KMS-11 (cell line): ENCODE measurements around the gene KRT17.
"Not testable (repeated sequence)": the region's sequence is repeated elsewhere in the genome, so short reads cannot be mapped to it uniquely, and the experiment has no call there.

Source experiments
- H2AFZ ChIP-seq: fragments of 200-600 bp; sonication (generic); 2 replicates; pipeline ENCODE4 v1.6.1; 2016; ENCODE audit warnings: antibody characterized with exemption, mixed run types, low read depth
- H3K27ac ChIP-seq: fragments of 200-600 bp; sonication (generic); 2 replicates; pipeline ENCODE4 v1.6.1; 2016; ENCODE audit warnings: mild to moderate bottlenecking, mixed run types
- H3K27me3 ChIP-seq: fragments of 200-600 bp; sonication (generic); 2 replicates; pipeline ENCODE4 v1.6.1; 2017; ENCODE audit warnings: mild to moderate bottlenecking, low read depth, mixed run types, moderate library complexity; ENCODE audit not compliant: insufficient read depth
- H3K36me3 ChIP-seq: fragments of 200-600 bp; sonication (generic); 2 replicates; pipeline ENCODE4 v1.6.1; 2017; ENCODE audit warnings: mild to moderate bottlenecking, mixed run types; ENCODE audit not compliant: insufficient read depth
- H3K4me1 ChIP-seq: fragments of 200-600 bp; sonication (generic); 2 replicates; pipeline ENCODE4 v1.6.1; 2016; ENCODE audit warnings: mild to moderate bottlenecking, low read depth, mixed run types; ENCODE audit not compliant: poor library complexity, severe bottlenecking
- H3K4me2 ChIP-seq: fragments of 200-600 bp; sonication (generic); 2 replicates; pipeline ENCODE4 v1.7.0; 2016; ENCODE audit warnings: mild to moderate bottlenecking, mixed run types
- H3K4me3 ChIP-seq: fragments of 200-600 bp; sonication (generic); IDR thresholded peaks from 2 replicates; pipeline ENCODE4 v1.6.1; 2017; ENCODE audit warnings: low read depth, low read length, mixed read lengths; ENCODE audit not compliant: insufficient read depth
- H3K79me2 ChIP-seq: fragments of 200-600 bp; sonication (generic); 2 replicates; pipeline ENCODE4 v1.6.1; 2016; ENCODE audit warnings: low read depth, mixed run types; ENCODE audit not compliant: insufficient read depth
- H3K9ac ChIP-seq: fragments of 200-600 bp; sonication (generic); 2 replicates; pipeline ENCODE4 v1.6.1; 2016; ENCODE audit warnings: mild to moderate bottlenecking, mixed run types
- H4K20me1 ChIP-seq: fragments of 200-600 bp; sonication (generic); 2 replicates; pipeline ENCODE4 v1.6.1; 2016; ENCODE audit warnings: mild to moderate bottlenecking, mixed run types; ENCODE audit not compliant: insufficient read depth
- TF ChIP-seq, protein P1 (sequence below): fragments of 200-600 bp; sonication (generic); conservative IDR thresholded peaks from 2 replicates; pipeline ENCODE4 v1.6.1; 2017; ENCODE audit warnings: low read depth, mild to moderate bottlenecking, antibody characterized with exemption, low read length, moderate library complexity, mixed read lengths

The KRT17 gene

DNA sequence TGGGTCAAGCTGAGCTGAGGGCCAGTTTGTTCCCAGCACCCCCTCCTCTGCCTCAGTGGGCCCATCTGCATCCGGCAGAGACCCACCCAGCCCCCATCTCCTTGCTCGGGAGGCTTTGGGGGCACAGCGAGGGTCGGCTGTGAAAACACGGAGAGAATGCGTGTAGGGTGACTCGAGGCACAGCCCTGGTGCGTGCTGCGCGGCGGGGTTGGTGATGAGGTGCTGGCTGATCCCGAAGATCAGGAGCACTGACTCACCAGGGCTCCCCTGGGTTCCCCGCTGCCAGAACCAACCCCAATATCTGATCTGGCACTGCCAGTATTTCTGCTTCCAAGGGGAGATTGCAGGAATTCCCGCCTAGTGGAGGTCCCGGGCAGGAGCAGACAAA lies 7.5 kb upstream of the KRT17 start:
- TF ChIP-seq, protein P1, sequence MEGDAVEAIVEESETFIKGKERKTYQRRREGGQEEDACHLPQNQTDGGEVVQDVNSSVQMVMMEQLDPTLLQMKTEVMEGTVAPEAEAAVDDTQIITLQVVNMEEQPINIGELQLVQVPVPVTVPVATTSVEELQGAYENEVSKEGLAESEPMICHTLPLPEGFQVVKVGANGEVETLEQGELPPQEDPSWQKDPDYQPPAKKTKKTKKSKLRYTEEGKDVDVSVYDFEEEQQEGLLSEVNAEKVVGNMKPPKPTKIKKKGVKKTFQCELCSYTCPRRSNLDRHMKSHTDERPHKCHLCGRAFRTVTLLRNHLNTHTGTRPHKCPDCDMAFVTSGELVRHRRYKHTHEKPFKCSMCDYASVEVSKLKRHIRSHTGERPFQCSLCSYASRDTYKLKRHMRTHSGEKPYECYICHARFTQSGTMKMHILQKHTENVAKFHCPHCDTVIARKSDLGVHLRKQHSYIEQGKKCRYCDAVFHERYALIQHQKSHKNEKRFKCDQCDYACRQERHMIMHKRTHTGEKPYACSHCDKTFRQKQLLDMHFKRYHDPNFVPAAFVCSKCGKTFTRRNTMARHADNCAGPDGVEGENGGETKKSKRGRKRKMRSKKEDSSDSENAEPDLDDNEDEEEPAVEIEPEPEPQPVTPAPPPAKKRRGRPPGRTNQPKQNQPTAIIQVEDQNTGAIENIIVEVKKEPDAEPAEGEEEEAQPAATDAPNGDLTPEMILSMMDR, result no peak
- no peaks in the 10 kb centered on the region for H3K36me3 ChIP-seq
- no peak overlapping the region for H2AFZ ChIP-seq
- peaks cover 34% of the 10 kb centered on the region; the same call in 1 of the 2 replicates for H3K27me3 ChIP-seq
- no peaks in the 10 kb centered on the region for H3K4me1 ChIP-seq
- no peak overlapping the region for H3K4me3 ChIP-seq
- H3K79me2 ChIP-seq, result no peaks in the 10 kb centered on the region
- no peak overlapping the region for H3K4me2 ChIP-seq
- no peak overlapping the region for H3K9ac ChIP-seq
- H3K27ac ChIP-seq, result no peak overlapping the region
- H4K20me1 ChIP-seq, result no peaks in the 10 kb centered on the region

DNA sequence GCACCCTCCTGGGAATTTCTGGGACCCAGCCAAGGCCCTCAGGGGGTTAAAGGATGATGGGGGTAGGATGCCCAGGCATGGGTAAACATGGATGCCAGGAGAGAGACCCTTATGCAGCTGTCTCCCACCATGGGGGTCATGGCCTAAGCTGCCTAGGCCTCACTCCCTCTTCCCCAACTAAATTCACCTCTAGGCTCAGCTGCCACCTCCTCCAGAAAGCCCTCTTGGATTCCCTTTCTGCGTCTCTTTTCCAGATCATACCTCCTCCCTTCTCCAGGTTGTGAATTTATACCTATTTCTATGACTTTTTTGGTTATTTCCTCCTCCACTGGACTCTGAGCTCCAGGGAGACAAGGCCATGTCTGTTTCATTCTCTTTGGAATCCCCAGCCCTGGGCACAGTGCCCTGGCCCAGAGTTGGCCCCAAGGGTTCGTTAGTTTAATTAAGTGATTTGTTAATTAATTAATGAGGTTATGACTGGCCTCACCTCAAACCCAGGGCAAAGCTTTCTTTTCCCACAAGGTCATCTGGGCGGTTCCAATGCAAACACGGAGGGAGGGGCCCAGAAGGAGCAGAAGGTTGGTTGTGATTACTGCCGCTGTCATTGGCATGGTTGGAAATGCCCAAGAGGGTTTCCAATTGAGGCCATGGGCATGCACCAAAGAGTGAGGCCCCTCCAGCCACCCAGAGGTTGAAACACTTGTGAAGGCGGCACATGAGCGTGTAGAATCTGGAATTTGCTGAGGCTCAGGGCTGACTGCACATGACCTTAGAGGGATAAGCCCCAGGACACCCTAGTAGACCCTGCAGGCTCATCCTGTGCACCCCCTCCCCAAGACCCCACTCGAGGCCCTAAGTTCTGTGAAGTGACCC lies 6.9 kb upstream of the KRT17 start:
- H3K27ac ChIP-seq, result no peak overlapping the region
- no peaks in the 10 kb centered on the region for H3K4me1 ChIP-seq
- no peaks in the 10 kb centered on the region for H3K36me3 ChIP-seq
- no peaks in the 10 kb centered on the region for H4K20me1 ChIP-seq
- no peak overlapping the region for H2AFZ ChIP-seq
- H3K4me3 ChIP-seq, result no peak overlapping the region
- H3K9ac ChIP-seq, result no peak overlapping the region
- peaks cover 35% of the 10 kb centered on the region; the same call in 1 of the 2 replicates for H3K27me3 ChIP-seq
- H3K4me2 ChIP-seq, result no peak overlapping the region
- TF ChIP-seq, protein P1, result no peak
- H3K79me2 ChIP-seq, result no peaks in the 10 kb centered on the region

DNA sequence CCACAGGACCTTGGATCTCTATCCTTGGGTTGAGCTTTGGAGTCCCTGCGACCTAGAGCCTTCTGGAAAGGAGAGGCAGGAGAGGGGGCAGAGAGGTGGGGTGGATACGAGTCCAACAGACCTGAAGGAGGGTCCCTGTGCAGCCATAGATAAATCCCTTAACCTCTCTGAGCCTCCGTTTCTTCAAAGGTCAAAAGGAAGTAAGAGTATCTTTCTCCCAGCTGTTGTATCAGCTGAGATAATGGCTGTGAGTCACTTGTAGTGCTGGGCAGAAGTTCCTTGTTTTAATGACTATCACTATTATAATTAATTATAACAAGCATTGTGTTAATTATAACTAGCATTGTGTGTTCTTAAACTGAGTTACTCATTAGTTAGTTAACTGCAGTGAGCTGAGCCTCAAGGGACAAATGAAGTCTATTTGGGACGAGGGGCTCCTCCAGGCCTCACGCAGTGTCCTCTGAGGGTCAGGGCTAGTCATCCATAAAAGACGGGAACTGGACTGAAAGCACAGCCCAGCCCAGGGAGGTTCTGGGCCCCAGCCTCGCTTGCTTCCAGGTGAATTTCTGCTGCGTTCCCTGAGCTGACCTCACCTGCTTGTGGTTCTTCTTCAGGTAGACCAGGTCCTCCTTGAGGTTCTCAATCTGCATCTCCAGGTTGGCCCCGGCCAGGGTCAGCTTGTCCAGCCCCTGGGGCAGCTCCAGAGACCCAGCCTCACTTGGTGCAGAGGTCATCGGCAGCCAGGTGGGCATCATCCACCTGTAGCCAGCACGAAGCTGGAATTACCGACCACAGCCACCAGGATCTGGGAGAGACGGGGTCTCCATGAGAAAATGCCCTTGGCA lies 5.7 kb upstream of the KRT17 start:
- H2AFZ ChIP-seq, result no peak overlapping the region
- H3K4me2 ChIP-seq, result no peak overlapping the region
- TF ChIP-seq, protein P1, result no peak
- no peaks in the 10 kb centered on the region for H3K36me3 ChIP-seq
- no peaks in the 10 kb centered on the region for H3K4me1 ChIP-seq
- H3K79me2 ChIP-seq, result no peaks in the 10 kb centered on the region
- H4K20me1 ChIP-seq, result no peaks in the 10 kb centered on the region
- no peak overlapping the region for H3K4me3 ChIP-seq
- no peak overlapping the region for H3K27ac ChIP-seq
- peaks cover 42% of the 10 kb centered on the region; the same call in 1 of the 2 replicates for H3K27me3 ChIP-seq
- H3K9ac ChIP-seq, result no peak overlapping the region

DNA sequence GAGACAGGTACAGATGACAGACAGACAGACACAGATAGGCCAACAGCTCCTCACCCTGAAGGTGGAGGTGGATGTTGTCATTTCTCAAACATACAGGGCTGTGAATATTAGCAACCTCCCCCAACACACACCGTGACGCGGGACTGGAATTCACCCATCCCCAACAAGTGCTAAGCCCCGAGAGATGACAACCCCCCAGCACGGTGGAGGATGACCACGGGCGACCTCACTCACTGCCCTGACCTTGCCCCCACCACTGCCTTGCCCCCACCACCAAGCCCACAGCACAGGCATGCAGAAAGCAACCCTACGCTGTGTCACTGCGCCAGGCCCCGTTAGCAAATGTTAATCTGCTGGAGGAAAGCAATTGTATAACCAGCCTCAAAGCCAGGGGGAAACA lies 4.9 kb upstream of the KRT17 start:
- H3K4me2 ChIP-seq, result no peak overlapping the region

DNA sequence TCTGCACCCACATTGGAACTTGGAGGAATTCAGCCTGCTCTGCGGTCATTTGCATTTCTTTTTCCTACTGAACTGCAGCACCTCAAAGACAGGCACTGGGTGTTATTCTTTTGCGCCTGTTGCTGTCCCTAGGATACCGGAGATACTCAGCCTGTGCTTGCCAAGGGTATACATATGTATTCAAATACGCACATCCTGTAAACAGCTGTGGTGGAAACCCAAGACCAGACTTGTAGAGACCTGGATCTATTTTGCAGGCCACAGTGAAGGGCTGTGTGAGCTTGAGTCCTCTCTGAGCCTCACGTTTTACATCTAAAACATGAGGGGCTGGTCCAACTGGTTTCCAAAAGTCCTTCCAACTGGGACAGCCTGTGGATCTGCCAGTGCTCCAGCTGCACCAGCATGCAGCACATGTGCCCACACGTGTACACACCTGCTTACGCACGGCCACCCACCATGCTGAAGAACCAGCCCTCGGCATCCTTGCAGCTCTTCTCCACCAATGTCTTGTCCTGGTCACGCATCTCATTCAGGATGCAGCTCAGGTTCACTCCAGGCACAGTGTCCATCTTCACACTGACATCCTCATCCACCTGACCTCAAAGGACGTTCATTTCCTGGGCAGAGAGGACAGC lies 4.4 kb upstream of the KRT17 start:
- H3K79me2 ChIP-seq, H2AFZ ChIP-seq, H3K9ac ChIP-seq, H3K4me1 ChIP-seq, H3K4me3 ChIP-seq, H3K4me2 ChIP-seq, H3K27ac ChIP-seq, H3K36me3 ChIP-seq, H4K20me1 ChIP-seq: not testable (repeated sequence)
- peaks cover 55% of the 10 kb centered on the region for H3K27me3 ChIP-seq

More for the DNA sequence above, 4.9 kb upstream of the KRT17 start:
- H3K27me3 ChIP-seq, result peaks cover 50% of the 10 kb centered on the region; the same call in 1 of the 2 replicates
- no peak overlapping the region for H3K27ac ChIP-seq
- TF ChIP-seq, protein P1, result no peak
- H3K79me2 ChIP-seq, result no peaks in the 10 kb centered on the region
- no peaks in the 10 kb centered on the region for H4K20me1 ChIP-seq
- no peaks in the 10 kb centered on the region for H3K4me1 ChIP-seq
- no peak overlapping the region for H2AFZ ChIP-seq
- H3K4me3 ChIP-seq, result no peak overlapping the region
- H3K36me3 ChIP-seq, result no peaks in the 10 kb centered on the region
- no peak overlapping the region for H3K9ac ChIP-seq

DNA sequence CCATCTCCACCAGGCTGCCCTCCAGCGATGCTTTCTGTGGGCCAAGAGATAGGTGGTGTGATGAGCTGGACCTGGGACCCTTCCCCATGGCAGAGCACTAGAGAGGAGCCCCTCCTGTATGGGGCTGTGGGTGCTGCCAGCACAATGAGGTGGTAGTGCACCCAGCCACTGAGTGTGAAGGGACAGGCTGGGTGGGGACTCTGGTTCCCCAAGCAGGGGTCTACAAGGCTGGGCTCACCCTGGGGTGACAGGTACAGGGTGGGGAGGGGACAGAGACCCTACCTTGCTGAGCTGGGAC lies 3.6 kb upstream of the KRT17 start:
- not testable (repeated sequence) for H3K27ac ChIP-seq, H3K9ac ChIP-seq, H4K20me1 ChIP-seq, H3K4me2 ChIP-seq, H3K4me1 ChIP-seq, H3K79me2 ChIP-seq, H2AFZ ChIP-seq, H3K36me3 ChIP-seq, H3K4me3 ChIP-seq
- peaks cover 63% of the 10 kb centered on the region for H3K27me3 ChIP-seq
